HEK293 (cell line): Measurements from ENCODE around the gene ZNF608.
A peak's percentile ranks its signal among the peaks of the same experiment; 100 is the strongest.

Experiments used
- CTCF ChIA-PET: fragments of 350-600 bp; formaldehyde crosslinking; extraction: SDS; loops from one replicate; lab custom pipeline; 2021; ENCODE audit warnings: antibody characterized with exemption; lab: Yijun Ruan, JAX
- POLR2A ChIA-PET: fragments of 300-600 bp; formaldehyde crosslinking; extraction: SDS; loops from one replicate; lab custom pipeline; 2020; ENCODE audit warnings: antibody characterized with exemption, inconsistent platforms; lab: Yijun Ruan, JAX
- H3K27ac ChIP-seq: fragments of 200-500 bp; sonication (Bioruptor generic); 2 replicates; pipeline ENCODE4 v1.5.1; 2014; ENCODE audit warnings: low read depth, low read length, control low read depth, inconsistent platforms; ENCODE audit errors: extremely low read depth
- H3K36me3 ChIP-seq, 2 experiments: fragments of 200-500 bp in 1 of 2; sonication (Bioruptor generic) in 1 of 2; 1 replicate in 1 of 2; 2 replicates in 1 of 2; pipeline ENCODE4 v1.5.1; 2014 to 2017; ENCODE audit warnings: inconsistent platforms in 2 of 2, low read length in 2 of 2; ENCODE audit not compliant: control insufficient read depth in 2 of 2, insufficient read depth in 1 of 2
- H3K4me1 ChIP-seq: fragments of 200-500 bp; sonication (Bioruptor generic); 2 replicates; pipeline ENCODE4 v1.5.1; 2014; ENCODE audit warnings: mild to moderate bottlenecking, low read length, inconsistent platforms; ENCODE audit not compliant: control insufficient read depth, insufficient read depth
- H3K4me3 ChIP-seq: 2 replicates; pipeline ENCODE4 v1.5.1; 2011; ENCODE audit warnings: low read depth, mild to moderate bottlenecking, control low read depth, low read length, moderate library complexity
- H3K9me3 ChIP-seq: fragments of 200-500 bp; sonication (Bioruptor generic); 2 replicates; pipeline ENCODE4 v1.5.1; 2014; ENCODE audit warnings: low read depth, low read length, inconsistent platforms; ENCODE audit not compliant: control insufficient read depth, insufficient read depth
- HIC1 ChIP-seq: fragments of 450-650 bp; formaldehyde crosslinking; IDR thresholded peaks from 2 replicates; pipeline ENCODE4 v1.5.1; 2016; ENCODE audit warnings: missing biosample characterization, missing genetic modification characterization
- KLF10 ChIP-seq: fragments of 450-650 bp; IDR thresholded peaks from 2 replicates; pipeline ENCODE4 v1.5.1; 2018; ENCODE audit warnings: missing biosample characterization, mild to moderate bottlenecking, missing genetic modification characterization
- KLF16 ChIP-seq: fragments of 450-650 bp; formaldehyde crosslinking; IDR thresholded peaks from 2 replicates; pipeline ENCODE4 v1.5.1; 2017; ENCODE audit warnings: missing biosample characterization, missing genetic modification characterization
- OVOL3 ChIP-seq: fragments of 450-650 bp; formaldehyde crosslinking; IDR thresholded peaks from 2 replicates; pipeline ENCODE4 v1.5.1; 2016; ENCODE audit warnings: missing biosample characterization, missing genetic modification characterization
- WT1 ChIP-seq: fragments of 450-650 bp; formaldehyde crosslinking; IDR thresholded peaks from 2 replicates; pipeline ENCODE4 v1.5.1; 2016; ENCODE audit warnings: missing biosample characterization, missing genetic modification characterization
- ZBTB7A ChIP-seq: fragments of 450-650 bp; formaldehyde crosslinking; IDR thresholded peaks from 2 replicates; pipeline ENCODE4 v1.5.1; 2016; ENCODE audit warnings: low read depth, missing biosample characterization, missing genetic modification characterization
- ZNF169 ChIP-seq: fragments of 450-650 bp; formaldehyde crosslinking; IDR thresholded peaks from 2 replicates; pipeline ENCODE4 v1.5.1; 2016; ENCODE audit warnings: missing biosample characterization, missing genetic modification characterization
- ZNF2 ChIP-seq: fragments of 450-650 bp; formaldehyde crosslinking; IDR thresholded peaks from 2 replicates; pipeline ENCODE4 v1.5.1; 2016; ENCODE audit warnings: missing biosample characterization, missing genetic modification characterization
- ZNF239 ChIP-seq: fragments of 450-650 bp; formaldehyde crosslinking; IDR thresholded peaks from 2 replicates; pipeline ENCODE4 v1.5.1; 2016; ENCODE audit warnings: missing biosample characterization, missing genetic modification characterization
- ZNF629 ChIP-seq: fragments of 450-650 bp; formaldehyde crosslinking; IDR thresholded peaks from 2 replicates; pipeline ENCODE4 v1.5.1; 2017; ENCODE audit warnings: missing biosample characterization, missing genetic modification characterization
- ZNF639 ChIP-seq: fragments of 450-650 bp; formaldehyde crosslinking; IDR thresholded peaks from 2 replicates; pipeline ENCODE4 v1.5.1; 2016; ENCODE audit warnings: missing biosample characterization, missing genetic modification characterization
- TF ChIP-seq, protein P1 (sequence below): fragments of 450-650 bp; formaldehyde crosslinking; IDR thresholded peaks from 2 replicates; pipeline ENCODE4 v1.5.1; 2016; ENCODE audit warnings: missing biosample characterization, missing genetic modification characterization
- TF ChIP-seq, protein P2 (sequence below): fragments of 450-650 bp; formaldehyde crosslinking; IDR thresholded peaks from 2 replicates; pipeline ENCODE4 v1.5.1; 2017; ENCODE audit warnings: missing biosample characterization, missing genetic modification characterization
- TF ChIP-seq, protein P3 (sequence below): fragments of 450-650 bp; formaldehyde crosslinking; IDR thresholded peaks from 2 replicates; pipeline ENCODE4 v1.5.1; 2017; ENCODE audit warnings: missing biosample characterization, mild to moderate bottlenecking, missing genetic modification characterization, moderate library complexity

ZNF608 gene

DNA sequence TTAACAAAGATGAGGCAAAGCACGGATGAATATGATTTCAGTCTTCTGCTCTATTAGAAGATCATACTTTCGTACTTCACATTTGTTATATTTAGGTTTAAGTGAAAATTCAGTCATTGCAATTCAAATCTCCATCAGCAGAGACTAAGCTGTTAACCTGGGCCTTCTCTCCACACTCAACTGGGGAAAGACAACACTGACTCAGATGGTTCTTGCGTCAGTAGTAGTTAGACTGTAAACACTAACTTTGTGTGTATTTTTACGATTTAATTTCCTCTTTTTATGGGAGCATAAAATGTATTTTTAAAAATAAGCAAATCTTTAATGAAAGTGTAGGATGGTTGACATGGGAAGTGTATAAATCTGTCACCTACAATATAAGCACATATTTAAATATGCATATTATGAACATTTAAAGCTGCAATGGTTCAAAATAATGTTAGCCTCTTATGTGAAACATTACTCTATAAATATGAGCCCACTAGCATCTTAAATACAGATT, 42.7 kb upstream of the ZNF608 start:
- CTCF ChIA-PET, result no interaction called here
- no peaks in the 10 kb centered on the region for H3K36me3 ChIP-seq
- POLR2A ChIA-PET, result no interaction called here

GRCh38 chr5:124783794-124784193, 37.4 kb upstream of the ZNF608 start:
- no peaks in the 10 kb centered on the region for H3K36me3 ChIP-seq
- H3K27ac ChIP-seq, result no peak overlapping the region
- no peak overlapping the region for H3K4me3 ChIP-seq
- TF ChIP-seq, protein P1, sequence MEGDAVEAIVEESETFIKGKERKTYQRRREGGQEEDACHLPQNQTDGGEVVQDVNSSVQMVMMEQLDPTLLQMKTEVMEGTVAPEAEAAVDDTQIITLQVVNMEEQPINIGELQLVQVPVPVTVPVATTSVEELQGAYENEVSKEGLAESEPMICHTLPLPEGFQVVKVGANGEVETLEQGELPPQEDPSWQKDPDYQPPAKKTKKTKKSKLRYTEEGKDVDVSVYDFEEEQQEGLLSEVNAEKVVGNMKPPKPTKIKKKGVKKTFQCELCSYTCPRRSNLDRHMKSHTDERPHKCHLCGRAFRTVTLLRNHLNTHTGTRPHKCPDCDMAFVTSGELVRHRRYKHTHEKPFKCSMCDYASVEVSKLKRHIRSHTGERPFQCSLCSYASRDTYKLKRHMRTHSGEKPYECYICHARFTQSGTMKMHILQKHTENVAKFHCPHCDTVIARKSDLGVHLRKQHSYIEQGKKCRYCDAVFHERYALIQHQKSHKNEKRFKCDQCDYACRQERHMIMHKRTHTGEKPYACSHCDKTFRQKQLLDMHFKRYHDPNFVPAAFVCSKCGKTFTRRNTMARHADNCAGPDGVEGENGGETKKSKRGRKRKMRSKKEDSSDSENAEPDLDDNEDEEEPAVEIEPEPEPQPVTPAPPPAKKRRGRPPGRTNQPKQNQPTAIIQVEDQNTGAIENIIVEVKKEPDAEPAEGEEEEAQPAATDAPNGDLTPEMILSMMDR (tag by site-specific recombination), result no peak
- H3K9me3 ChIP-seq, result no peaks in the 10 kb centered on the region
- ChIA-PET CTCF (interaction anchor here (1.5 kb wide), 1 partner anchor 14 kb away, joined by 3 read pairs; no protein-coding TSS in a partner anchor), POLR2A (interaction anchor here (1.4 kb wide), 1 partner anchor 37 kb away, joined by 4 read pairs; the partner anchor contains the start of gene ZNF608)
- H3K4me1 ChIP-seq, result no peaks in the 10 kb centered on the region

More for the DNA sequence above, 42.7 kb upstream of the ZNF608 start:
- no peak for TF ChIP-seq ZBTB7A (tag by site-specific recombination)
- 0 out of 2 replicates have a peak, but pooled peaks have one; percentile 32 for TF ChIP-seq KLF10
- TF ChIP-seq, protein P2, sequence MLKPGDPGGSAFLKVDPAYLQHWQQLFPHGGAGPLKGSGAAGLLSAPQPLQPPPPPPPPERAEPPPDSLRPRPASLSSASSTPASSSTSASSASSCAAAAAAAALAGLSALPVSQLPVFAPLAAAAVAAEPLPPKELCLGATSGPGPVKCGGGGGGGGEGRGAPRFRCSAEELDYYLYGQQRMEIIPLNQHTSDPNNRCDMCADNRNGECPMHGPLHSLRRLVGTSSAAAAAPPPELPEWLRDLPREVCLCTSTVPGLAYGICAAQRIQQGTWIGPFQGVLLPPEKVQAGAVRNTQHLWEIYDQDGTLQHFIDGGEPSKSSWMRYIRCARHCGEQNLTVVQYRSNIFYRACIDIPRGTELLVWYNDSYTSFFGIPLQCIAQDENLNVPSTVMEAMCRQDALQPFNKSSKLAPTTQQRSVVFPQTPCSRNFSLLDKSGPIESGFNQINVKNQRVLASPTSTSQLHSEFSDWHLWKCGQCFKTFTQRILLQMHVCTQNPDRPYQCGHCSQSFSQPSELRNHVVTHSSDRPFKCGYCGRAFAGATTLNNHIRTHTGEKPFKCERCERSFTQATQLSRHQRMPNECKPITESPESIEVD (tag by site-specific recombination), result peak; percentile 88
- TF ChIP-seq HIC1, result peak; percentile 41; the same call in 1 of the 2 replicates
- TF ChIP-seq WT1 (tag by site-specific recombination), result 0 out of 2 replicates have a peak, but pooled peaks have one; percentile 16
- no peak for TF ChIP-seq KLF16 (tag by site-specific recombination)
- TF ChIP-seq OVOL3 (tag by site-specific recombination), result no peak
- TF ChIP-seq ZNF169 (tag by site-specific recombination), result no peak
- TF ChIP-seq ZNF639 (tag by site-specific recombination), result peak; percentile 39; the same call in 1 of the 2 replicates
- TF ChIP-seq ZNF2 (tag by site-specific recombination), result 0 out of 2 replicates have a peak, but pooled peaks have one; percentile 36
- TF ChIP-seq ZNF629, result peak; percentile 47; the same call in 1 of the 2 replicates
- TF ChIP-seq ZNF239 (tag by site-specific recombination), result no peak
- TF ChIP-seq, protein P3, sequence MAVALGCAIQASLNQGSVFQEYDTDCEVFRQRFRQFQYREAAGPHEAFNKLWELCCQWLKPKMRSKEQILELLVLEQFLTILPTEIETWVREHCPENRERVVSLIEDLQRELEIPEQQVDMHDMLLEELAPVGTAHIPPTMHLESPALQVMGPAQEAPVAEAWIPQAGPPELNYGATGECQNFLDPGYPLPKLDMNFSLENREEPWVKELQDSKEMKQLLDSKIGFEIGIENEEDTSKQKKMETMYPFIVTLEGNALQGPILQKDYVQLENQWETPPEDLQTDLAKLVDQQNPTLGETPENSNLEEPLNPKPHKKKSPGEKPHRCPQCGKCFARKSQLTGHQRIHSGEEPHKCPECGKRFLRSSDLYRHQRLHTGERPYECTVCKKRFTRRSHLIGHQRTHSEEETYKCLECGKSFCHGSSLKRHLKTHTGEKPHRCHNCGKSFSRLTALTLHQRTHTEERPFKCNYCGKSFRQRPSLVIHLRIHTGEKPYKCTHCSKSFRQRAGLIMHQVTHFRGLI, result no peak
- H3K9me3 ChIP-seq, result no peaks in the 10 kb centered on the region
- H3K4me3 ChIP-seq, result no peak overlapping the region
- H3K27ac ChIP-seq, result no peak overlapping the region
- H3K4me1 ChIP-seq, result peaks cover 25% of the 10 kb centered on the region
